A549 (cell line): ENCODE measurements around the gene HOXA7. TPM values are rescaled to one million over a fixed set of nuclear protein-coding genes. Genes with fewer than 3 reads are reported as not detected.

ENCODE experiments used
- ATAC-seq, 2 experiments: fragments of 200-7000 bp in 1 of 2; fragments of >200 bp in 1 of 2; cut with Nextera tagmentation in 1 of 2; cut with Tn5 transposase in 1 of 2; 3 replicates each; pipeline versions ENCODE4 v1.8.0 to v1.9.1; 2018 to 2020; ENCODE audit warnings: mild to moderate bottlenecking in 1 of 2, moderate library complexity in 1 of 2
- CTCF ChIA-PET: fragments of 300-600 bp; sonication (Branson Sonifier 250); formaldehyde crosslinking; extraction: SDS; loops from one replicate; lab custom pipeline; 2021; ENCODE audit warnings: antibody characterized with exemption, inconsistent platforms; lab: Yijun Ruan, JAX
- POLR2A ChIA-PET: fragments of 350-600 bp; formaldehyde crosslinking; extraction: SDS; loops from one replicate; lab custom pipeline; 2021; ENCODE audit warnings: antibody characterized with exemption, inconsistent platforms; lab: Yijun Ruan, JAX
- DNase-seq, 2 experiments: peaks; one replicate each; pipeline versions ENCODE4 v3.0.0 to v3.0.0-alpha.2; 2011 to 2016; ENCODE audit warnings: low read depth in 1 of 2, low spot score in 1 of 2
- FAIRE-seq: peaks from 2 replicates; lab custom pipeline; 2011; peaks lifted over from hg19 to GRCh38; lab: Jason Lieb, UNC
- H3K27ac ChIP-seq, 2 experiments: fragments of >200 bp; sonication (Bioruptor Twin); formaldehyde crosslinking; 3 replicates each; pipeline ENCODE4 v1.5.1; 2016 to 2017
- H3K4me1 ChIP-seq: fragments of >200 bp; sonication (Bioruptor Twin); formaldehyde crosslinking; 3 replicates; pipeline ENCODE4 v1.6.1; 2016
- H3K4me2 ChIP-seq: fragments of >200 bp; sonication (Bioruptor Twin); formaldehyde crosslinking; 3 replicates; pipeline ENCODE4 v1.6.1; 2016
- H3K4me3 ChIP-seq: fragments of >200 bp; sonication (Bioruptor Twin); formaldehyde crosslinking; 3 replicates; pipeline ENCODE4 v1.5.1; 2016
- H3K9me3 ChIP-seq: fragments of >200 bp; sonication (Bioruptor Twin); formaldehyde crosslinking; 3 replicates; pipeline ENCODE4 v1.6.1; 2016
- CEBPB ChIP-seq, 2 experiments: fragments of >200 bp in 1 of 2; sonication (Bioruptor Twin) in 1 of 2; formaldehyde crosslinking in 1 of 2; IDR thresholded peaks; 2 replicates each; pipeline ENCODE4 v1.6.1; 2012 to 2016
- CHD2 ChIP-seq: fragments of 150-350 bp; IDR thresholded peaks from 2 replicates; pipeline ENCODE4 v1.6.1; 2014; ENCODE audit warnings: low read length; ENCODE audit not compliant: partially characterized antibody
- EHMT2 ChIP-seq: fragments of 200-600 bp; sonication (generic); IDR thresholded peaks from 2 replicates; pipeline ENCODE4 v1.6.1; 2016; ENCODE audit warnings: antibody characterized with exemption, low read depth, mild to moderate bottlenecking, moderate library complexity
- ESRRA ChIP-seq: fragments of 150-350 bp; IDR thresholded peaks from 2 replicates; pipeline ENCODE4 v1.6.1; 2014; ENCODE audit warnings: mild to moderate bottlenecking, low read length, borderline replicate concordance
- FOSB ChIP-seq: fragments of 250-450 bp; sonication (Bioruptor Pico); IDR thresholded peaks from 2 replicates; pipeline ENCODE4 v1.5.0; 2020; ENCODE audit warnings: mild to moderate bottlenecking, moderate library complexity
- FOSL2 ChIP-seq, 2 experiments: fragments of 450-650 bp in 1 of 2; fragments of >200 bp in 1 of 2; sonication (Bioruptor Twin) in 1 of 2; formaldehyde crosslinking; IDR thresholded peaks; 2 replicates each; pipeline versions ENCODE4 v1.5.0 to v1.6.1; 2016 to 2020; ENCODE audit warnings: mild to moderate bottlenecking in 1 of 2, moderate library complexity in 1 of 2
- HOXA7 ChIP-seq: fragments of 250-450 bp; sonication (Bioruptor Pico); IDR thresholded peaks from 2 replicates; pipeline ENCODE4 v1.5.0; 2020; ENCODE audit warnings: mild to moderate bottlenecking, moderate library complexity
- JUNB ChIP-seq: fragments of >200 bp; sonication (Bioruptor Twin); formaldehyde crosslinking; IDR thresholded peaks from 2 replicates; pipeline ENCODE4 v1.6.1; 2016
- KDM1A ChIP-seq: fragments of 200-600 bp; sonication (generic); IDR thresholded peaks from 2 replicates; pipeline ENCODE4 v1.6.1; 2016; ENCODE audit warnings: low read depth, mild to moderate bottlenecking
- MYC ChIP-seq: IDR thresholded peaks from 2 replicates; pipeline ENCODE4 v1.6.1; 2012; ENCODE audit warnings: mild to moderate bottlenecking, inconsistent platforms, low read length, improper control_type of control experiment, borderline replicate concordance
- PHF8 ChIP-seq: fragments of 200-600 bp; sonication (generic); IDR thresholded peaks from 2 replicates; pipeline ENCODE4 v1.6.1; 2016; ENCODE audit warnings: low read depth, mild to moderate bottlenecking, antibody characterized with exemption, moderate library complexity, borderline replicate concordance
- RAD21 ChIP-seq, 2 experiments: fragments of >200 bp in 1 of 2; sonication (Bioruptor Twin) in 1 of 2; formaldehyde crosslinking in 1 of 2; IDR thresholded peaks in 1 of 2; conservative IDR thresholded peaks in 1 of 2; 2 replicates in 1 of 2; 3 replicates in 1 of 2; pipeline ENCODE4 v1.6.1; 2012 to 2018; ENCODE audit warnings: inconsistent platforms in 1 of 2
- RARB ChIP-seq: fragments of 250-450 bp; sonication (Bioruptor Pico); IDR thresholded peaks from 2 replicates; pipeline ENCODE4 v1.8.0; 2021; ENCODE audit warnings: mild to moderate bottlenecking, moderate library complexity
- RCOR1 ChIP-seq: fragments of 150-350 bp; IDR thresholded peaks from 2 replicates; pipeline ENCODE4 v1.6.1; 2014; ENCODE audit warnings: antibody characterized with exemption, low read length, low read depth
- SREBF2 ChIP-seq: fragments of 450-650 bp; IDR thresholded peaks from 2 replicates; pipeline ENCODE4 v1.6.1; 2014; ENCODE audit warnings: mild to moderate bottlenecking, moderate library complexity
- TP53 ChIP-seq: fragments of 250-450 bp; sonication (Bioruptor Pico); IDR thresholded peaks from 2 replicates; pipeline ENCODE4 v1.5.0; 2021; ENCODE audit warnings: mild to moderate bottlenecking, moderate library complexity
- ZC3H11A ChIP-seq: fragments of 450-650 bp; IDR thresholded peaks from 2 replicates; pipeline ENCODE4 v1.6.1; 2014; ENCODE audit warnings: antibody characterized with exemption, mild to moderate bottlenecking
- ZFP36 ChIP-seq: fragments of 450-650 bp; IDR thresholded peaks from 2 replicates; pipeline ENCODE4 v1.6.1; 2014; ENCODE audit warnings: borderline replicate concordance; ENCODE audit not compliant: partially characterized antibody
- ZNF302 ChIP-seq: fragments of 250-450 bp; sonication (Bioruptor Pico); IDR thresholded peaks from 2 replicates; pipeline ENCODE4 v1.9.0; 2021; ENCODE audit warnings: inconsistent platforms, mild to moderate bottlenecking, moderate library complexity
- ZSCAN20 ChIP-seq: fragments of 250-450 bp; sonication (Bioruptor Pico); IDR thresholded peaks from 2 replicates; pipeline ENCODE4 v1.8.0; 2022; ENCODE audit warnings: mild to moderate bottlenecking, moderate library complexity
- WGBS: methylation state at CpG from one replicate; pipeline ENCODE4 v1.1.6; 2017; ENCODE audit errors: missing lambda C conversion rate; 5-methylcytosine and 5-hydroxymethylcytosine counted together
- polyA plus RNA-seq, 4 experiments: library from polyadenylated mRNA; depleted of rRNA in 3 of 4; stranded (reverse); fragments of >200 nt; fragmentation: RNase III in 1 of 4; extraction: RNeasy Plus Mini Kit Qiagen cat#74134 plus additional on column Dnase treatment in 1 of 4; gene quantifications; 2 replicates in 3 of 4; 3 replicates in 1 of 4; pipeline ENCODE4 v1.2.3, GENCODE V29; 2011 to 2017
- TF ChIP-seq, protein P1 (sequence below): fragments of 200-600 bp; sonication (generic); IDR thresholded peaks from 2 replicates; pipeline ENCODE4 v1.6.1; 2016; ENCODE audit warnings: antibody characterized with exemption, mild to moderate bottlenecking, moderate library complexity
- TF ChIP-seq, protein P2 (sequence below): IDR thresholded peaks from 2 replicates; pipeline ENCODE4 v1.6.1; 2012
- TF ChIP-seq, protein P3 (sequence below): IDR thresholded peaks from 2 replicates; pipeline ENCODE4 v1.6.1; 2012

HOXA7 gene
- polyA plus RNA-seq, 2 of the 4 experiments (the other 2 are of a cell fraction), result 4.1 to 4.8 TPM

GRCh38 chr7:27125986-27126394, 30.5 kb downstream of the HOXA7 start:
- Histone ChIP-seq H3K9me3 (no peaks in the 10 kb centered on the region), H3K27ac (0 out of 6 replicates have a peak overlapping the region, but pooled peaks of 1 of the 2 experiments have one; percentile 4), H3K4me3 (no peak overlapping the region), H3K4me1 (peaks cover 12% of the 10 kb centered on the region), H3K4me2 (no peak overlapping the region)
- POLR2A ChIA-PET, result no interaction called here
- FAIRE-seq (no peak), DNase-seq (no peak), ATAC-seq (no peak)
- no peak for TF ChIP-seq RCOR1
- TF ChIP-seq MYC, result no peak
- TF ChIP-seq ZFP36, result no peak
- TF ChIP-seq ZNF302, result no peak
- WGBS, result 90% methylated on average over 5 of the region's 5 CpGs
- CTCF ChIA-PET, result interaction anchor here (0.9 to 1.2 kb wide), 3 partner anchors 25 to 272 kb away, joined by 3 to 5 read pairs (median 4); no protein-coding TSS in a partner anchor

GRCh38 chr7:27124902-27125689, 31.4 kb downstream of the HOXA7 start:
- H3K27ac ChIP-seq, result 0 out of 6 replicates have a peak overlapping the region, but pooled peaks of 1 of the 2 experiments have one; percentile 4
- ChIA-PET CTCF (interaction anchor here (1.2 kb wide), 1 partner anchor 1231 kb away, joined by 3 read pairs; no protein-coding TSS in a partner anchor), POLR2A (no interaction called here)
- no peaks in the 10 kb centered on the region for H3K9me3 ChIP-seq
- H3K4me2 ChIP-seq, result no peak overlapping the region
- H3K4me1 ChIP-seq, result peaks cover 21% of the 10 kb centered on the region
- DNase-seq (no peak), ATAC-seq (no peak), FAIRE-seq (no peak)
- no peak overlapping the region for H3K4me3 ChIP-seq
- TF ChIP-seq JUNB (no peak), ZNF302 (no peak), HOXA7 (CRISPR knock-in tag) (no peak), CHD2 (no peak), TP53 (CRISPR knock-in tag) (no peak), RARB (CRISPR knock-in tag) (no peak), ESRRA (no peak), RAD21 (conservative IDR thresholded peaks at IDR 0.05 in 1 of 2, IDR thresholded peaks at IDR 0.05 in 1 of 2) (no peak)
- TF ChIP-seq, protein P1, sequence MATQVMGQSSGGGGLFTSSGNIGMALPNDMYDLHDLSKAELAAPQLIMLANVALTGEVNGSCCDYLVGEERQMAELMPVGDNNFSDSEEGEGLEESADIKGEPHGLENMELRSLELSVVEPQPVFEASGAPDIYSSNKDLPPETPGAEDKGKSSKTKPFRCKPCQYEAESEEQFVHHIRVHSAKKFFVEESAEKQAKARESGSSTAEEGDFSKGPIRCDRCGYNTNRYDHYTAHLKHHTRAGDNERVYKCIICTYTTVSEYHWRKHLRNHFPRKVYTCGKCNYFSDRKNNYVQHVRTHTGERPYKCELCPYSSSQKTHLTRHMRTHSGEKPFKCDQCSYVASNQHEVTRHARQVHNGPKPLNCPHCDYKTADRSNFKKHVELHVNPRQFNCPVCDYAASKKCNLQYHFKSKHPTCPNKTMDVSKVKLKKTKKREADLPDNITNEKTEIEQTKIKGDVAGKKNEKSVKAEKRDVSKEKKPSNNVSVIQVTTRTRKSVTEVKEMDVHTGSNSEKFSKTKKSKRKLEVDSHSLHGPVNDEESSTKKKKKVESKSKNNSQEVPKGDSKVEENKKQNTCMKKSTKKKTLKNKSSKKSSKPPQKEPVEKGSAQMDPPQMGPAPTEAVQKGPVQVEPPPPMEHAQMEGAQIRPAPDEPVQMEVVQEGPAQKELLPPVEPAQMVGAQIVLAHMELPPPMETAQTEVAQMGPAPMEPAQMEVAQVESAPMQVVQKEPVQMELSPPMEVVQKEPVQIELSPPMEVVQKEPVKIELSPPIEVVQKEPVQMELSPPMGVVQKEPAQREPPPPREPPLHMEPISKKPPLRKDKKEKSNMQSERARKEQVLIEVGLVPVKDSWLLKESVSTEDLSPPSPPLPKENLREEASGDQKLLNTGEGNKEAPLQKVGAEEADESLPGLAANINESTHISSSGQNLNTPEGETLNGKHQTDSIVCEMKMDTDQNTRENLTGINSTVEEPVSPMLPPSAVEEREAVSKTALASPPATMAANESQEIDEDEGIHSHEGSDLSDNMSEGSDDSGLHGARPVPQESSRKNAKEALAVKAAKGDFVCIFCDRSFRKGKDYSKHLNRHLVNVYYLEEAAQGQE, result no peak
- 82% methylated on average over 8 of the region's 8 CpGs for WGBS

DNA sequence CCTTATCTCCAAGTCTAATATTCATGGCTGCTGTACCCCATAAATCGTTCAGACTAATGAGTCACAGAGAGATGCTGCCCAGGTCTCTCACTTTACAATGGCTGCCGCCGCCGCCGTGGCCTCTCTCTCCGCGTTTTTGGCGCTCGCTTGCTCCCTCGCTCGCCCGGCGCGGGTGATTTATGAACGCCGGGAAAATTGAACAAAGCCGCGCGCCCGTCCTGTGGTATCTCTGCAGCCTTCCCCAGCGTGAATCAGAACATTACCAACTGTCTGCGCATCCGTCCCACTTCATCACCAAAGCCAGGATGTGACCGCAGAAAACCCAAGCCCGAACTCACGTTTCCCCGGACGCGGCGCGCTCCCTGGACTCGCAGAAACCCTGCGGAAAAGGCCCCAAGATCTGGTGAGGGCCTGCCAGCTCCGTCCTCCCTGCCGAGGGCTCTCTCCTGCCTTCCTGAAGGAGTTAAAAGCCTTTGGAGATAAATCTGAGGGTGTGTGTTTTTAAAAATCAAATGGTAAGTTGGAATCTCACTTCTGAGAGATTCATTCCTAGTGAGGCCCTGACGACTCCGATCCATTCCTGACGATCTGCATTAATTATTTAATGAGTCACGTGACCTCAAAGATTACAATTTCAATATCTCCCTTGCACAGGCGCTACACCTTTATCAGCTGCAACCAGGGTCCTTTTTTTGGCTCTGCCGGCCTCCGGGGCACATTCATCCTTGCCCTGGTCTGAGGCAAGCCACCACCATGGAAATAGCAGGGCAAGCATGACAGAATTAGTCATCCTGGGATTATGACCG, 32.2 kb downstream of the HOXA7 start:
- no peak for FAIRE-seq
- WGBS, result 96% methylated on average over 43 of the region's 43 CpGs
- TF ChIP-seq ZNF302 (no peak), PHF8 (no peak), FOSL2 (IDR thresholded peaks at IDR 0.05) (no peak), FOSL2 (CRISPR knock-in tag; IDR thresholded peaks at IDR 0.05) (no peak), CEBPB (IDR thresholded peaks at IDR 0.05) (no peak), ZC3H11A (no peak), SREBF2 (no peak), RAD21 (conservative IDR thresholded peaks at IDR 0.05 in 1 of 2, IDR thresholded peaks at IDR 0.05 in 1 of 2) (no peak), ZSCAN20 (CRISPR knock-in tag) (no peak), EHMT2 (no peak), KDM1A (no peak), CHD2 (no peak), FOSB (CRISPR knock-in tag) (no peak)
- TF ChIP-seq, protein P2, sequence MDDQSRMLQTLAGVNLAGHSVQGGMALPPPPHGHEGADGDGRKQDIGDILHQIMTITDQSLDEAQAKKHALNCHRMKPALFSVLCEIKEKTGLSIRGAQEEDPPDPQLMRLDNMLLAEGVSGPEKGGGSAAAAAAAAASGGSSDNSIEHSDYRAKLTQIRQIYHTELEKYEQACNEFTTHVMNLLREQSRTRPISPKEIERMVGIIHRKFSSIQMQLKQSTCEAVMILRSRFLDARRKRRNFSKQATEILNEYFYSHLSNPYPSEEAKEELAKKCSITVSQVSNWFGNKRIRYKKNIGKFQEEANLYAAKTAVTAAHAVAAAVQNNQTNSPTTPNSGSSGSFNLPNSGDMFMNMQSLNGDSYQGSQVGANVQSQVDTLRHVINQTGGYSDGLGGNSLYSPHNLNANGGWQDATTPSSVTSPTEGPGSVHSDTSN, result no peak
- TF ChIP-seq, protein P3, sequence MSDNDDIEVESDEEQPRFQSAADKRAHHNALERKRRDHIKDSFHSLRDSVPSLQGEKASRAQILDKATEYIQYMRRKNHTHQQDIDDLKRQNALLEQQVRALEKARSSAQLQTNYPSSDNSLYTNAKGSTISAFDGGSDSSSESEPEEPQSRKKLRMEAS, result no peak
- TF ChIP-seq, all 56 proteins: peak for 0
- CTCF ChIA-PET, result interaction anchor here (0.6 to 1.2 kb wide), 3 partner anchors 10 to 1230 kb away, joined by 3 read pairs; no protein-coding TSS in a partner anchor
- Histone ChIP-seq H3K4me3 (no peak overlapping the region), H3K4me1 (peaks cover 29% of the 10 kb centered on the region), H3K9me3 (no peaks in the 10 kb centered on the region), H3K4me2 (no peak overlapping the region), H3K27ac (no peak overlapping the region)
- no peak for ATAC-seq
- POLR2A ChIA-PET, result no interaction called here
- no peak for DNase-seq
